LNCaP clone FGC (cell line): ENCODE measurements around the gene LSAMP.
A peak's percentile ranks its signal among the peaks of the same experiment; 100 is the strongest.

Source experiments
- DNase-seq: peaks from one replicate; pipeline ENCODE4 v3.0.0-alpha.2; 2011; ENCODE audit warnings: low read depth
- H3K4me3 ChIP-seq: 2 replicates; pipeline ENCODE4 v1.5.1; 2011; ENCODE audit warnings: mild to moderate bottlenecking, low read depth, low read length, control low read depth
- CTCF ChIP-seq: IDR thresholded peaks from 2 replicates; pipeline ENCODE4 v1.5.1; 2012; ENCODE audit warnings: mild to moderate bottlenecking; ENCODE audit not compliant: control insufficient read depth, insufficient read depth; ENCODE audit errors: extremely low read depth

LSAMP gene

GRCh38 chr3:116473602-116474001 lies 28.3 kb upstream of the LSAMP start:
- TF ChIP-seq CTCF: no peak
- DNase-seq: no peak
- H3K4me3 ChIP-seq: no peak overlapping the region

DNA sequence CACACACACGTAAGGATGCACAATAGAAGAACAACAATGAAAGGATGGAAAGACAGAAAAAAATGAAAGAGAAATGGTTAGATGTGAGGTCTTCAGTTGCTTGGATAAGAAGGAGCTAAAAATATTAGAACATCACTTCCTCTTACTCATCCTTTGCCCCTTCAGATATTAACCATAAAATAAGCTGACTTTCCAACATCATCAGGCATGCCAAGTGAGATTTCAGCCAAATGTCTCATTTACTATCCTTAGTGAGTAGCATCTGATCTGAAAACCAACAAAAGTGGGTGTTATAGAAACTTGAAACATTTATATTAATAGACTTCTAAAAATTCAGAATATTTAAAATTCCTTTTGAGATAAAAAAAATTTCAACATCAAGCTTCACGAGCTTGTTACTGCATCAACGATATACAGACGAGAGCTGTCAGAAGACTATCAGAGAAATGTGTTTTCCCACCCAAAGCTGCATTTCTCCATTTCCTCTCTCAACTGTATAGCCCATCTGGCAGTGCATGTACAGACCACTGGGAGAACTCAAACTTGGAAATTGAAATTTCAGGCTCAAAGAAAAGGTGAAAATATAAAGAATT lies 25.4 kb upstream of the LSAMP start:
- no peak for TF ChIP-seq CTCF
- no peak for DNase-seq
- no peak overlapping the region for H3K4me3 ChIP-seq

GRCh38 chr3:116469546-116469945 lies 24.3 kb upstream of the LSAMP start:
- H3K4me3 ChIP-seq: no peak overlapping the region
- no peak for DNase-seq
- no peak for TF ChIP-seq CTCF

- no peak for DNase-seq
- no peak for TF ChIP-seq CTCF
- H3K4me3 ChIP-seq: no peak overlapping the region
Observed at GRCh38 chr3:116464276-116464798, 19.1 kb upstream of the LSAMP start.

DNA sequence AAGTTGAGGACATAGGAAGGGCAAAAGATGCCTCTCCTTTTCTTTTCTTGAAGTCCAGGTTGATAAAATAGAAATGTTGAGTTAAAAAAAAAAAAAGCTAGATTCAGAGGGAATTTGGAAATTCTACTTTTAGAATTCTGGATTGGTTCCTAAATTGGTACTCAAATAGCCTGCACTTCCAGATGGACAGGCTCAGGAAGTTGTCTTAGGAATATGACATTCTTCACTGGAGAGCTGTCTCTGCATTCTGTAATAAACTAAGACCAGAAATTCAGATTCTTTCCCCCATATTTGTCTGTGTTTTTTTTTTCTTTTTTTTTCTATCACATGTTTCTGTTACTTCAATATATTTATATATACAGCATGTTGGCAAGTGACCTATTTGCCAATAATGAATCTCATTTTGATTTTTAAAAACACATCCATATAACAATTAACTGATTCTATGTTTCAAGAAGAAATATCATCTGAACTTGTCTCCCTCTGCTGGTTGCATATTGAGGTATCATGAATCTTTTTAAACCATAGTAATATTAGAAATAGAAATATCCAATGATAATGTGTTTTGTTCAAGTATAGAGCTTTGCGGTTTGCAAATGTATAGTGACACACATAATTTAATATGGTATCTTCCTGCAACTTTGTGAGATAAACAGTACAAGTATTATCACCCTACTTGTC lies 8.5 kb upstream of the LSAMP start:
- no peak overlapping the region for H3K4me3 ChIP-seq
- TF ChIP-seq CTCF: 0 out of 2 replicates have a peak, but pooled peaks have one; percentile 22
- no peak for DNase-seq

GRCh38 chr3:116449546-116450350 lies 4.5 kb upstream of the LSAMP start:
- no peak for TF ChIP-seq CTCF
- no peak for DNase-seq
- no peak overlapping the region for H3K4me3 ChIP-seq
